GM23338 (cell line): Measurements from ENCODE around the gene KYNU. TPM values are rescaled to one million over a fixed set of nuclear protein-coding genes. Genes with fewer than 3 reads are reported as not detected.

Source experiments
- ATAC-seq: fragments of 200-7000 bp; cut with Tn5 transposase; 3 replicates; pipeline ENCODE4 v1.9.1; 2020
- DNase-seq: peaks from one replicate; pipeline ENCODE4 v3.0.0-alpha.2; 2015; ENCODE audit warnings: low spot score
- H2AFZ ChIP-seq: fragments of 200-600 bp; sonication (generic); 2 replicates; pipeline ENCODE4 v1.8.0; 2016; ENCODE audit warnings: antibody characterized with exemption, mild to moderate bottlenecking, moderate library complexity
- H3F3A ChIP-seq: fragments of 200-600 bp; sonication (generic); replicated peaks from 2 replicates; pipeline ENCODE4 v1.8.0; 2017; ENCODE audit warnings: antibody characterized with exemption, mixed run types, low read depth
- H3K27ac ChIP-seq: fragments of 200-600 bp; sonication (generic); 2 replicates; pipeline ENCODE4 v1.6.1; 2016; ENCODE audit warnings: low read depth
- H3K27me3 ChIP-seq: fragments of 200-600 bp; sonication (generic); 2 replicates; pipeline ENCODE4 v1.8.0; 2016; ENCODE audit warnings: mild to moderate bottlenecking, mixed run types, moderate library complexity; ENCODE audit not compliant: insufficient read depth
- H3K36me3 ChIP-seq: fragments of 200-600 bp; sonication (generic); 2 replicates; pipeline ENCODE4 v1.8.0; 2016; ENCODE audit warnings: mild to moderate bottlenecking; ENCODE audit not compliant: insufficient read depth
- H3K4me1 ChIP-seq: fragments of 200-600 bp; sonication (generic); 2 replicates; pipeline ENCODE4 v1.8.0; 2016; ENCODE audit warnings: mild to moderate bottlenecking, moderate library complexity; ENCODE audit not compliant: insufficient read depth
- H3K4me2 ChIP-seq: fragments of 200-600 bp; sonication (generic); 2 replicates; pipeline ENCODE4 v1.7.1; 2017; ENCODE audit warnings: mixed run types
- H3K4me3 ChIP-seq: fragments of 200-600 bp; sonication (generic); 2 replicates; pipeline ENCODE4 v1.6.1; 2016; ENCODE audit warnings: mixed run types
- H3K79me2 ChIP-seq: fragments of 200-600 bp; sonication (generic); replicated peaks from 2 replicates; pipeline ENCODE4 v1.8.0; 2017; ENCODE audit warnings: mild to moderate bottlenecking; ENCODE audit not compliant: insufficient read depth
- H3K9me2 ChIP-seq: fragments of 200-600 bp; sonication (generic); 2 replicates; pipeline ENCODE4 v1.8.0; 2017; ENCODE audit not compliant: insufficient read depth
- H4K20me1 ChIP-seq: fragments of 200-600 bp; sonication (generic); replicated peaks from 2 replicates; pipeline ENCODE4 v1.8.0; 2017; ENCODE audit warnings: mild to moderate bottlenecking; ENCODE audit not compliant: insufficient read depth
- H3K27ac Mint-ChIP-seq: 2 replicates; pipeline ENCODE4 v1.8.0; 2020; ENCODE audit warnings: inconsistent platforms, mild to moderate bottlenecking, moderate library complexity, mixed read lengths
- H3K27me3 Mint-ChIP-seq: 3 replicates; pipeline ENCODE4 v1.8.0; 2022; ENCODE audit warnings: low read depth, mild to moderate bottlenecking, moderate library complexity, mixed read lengths, inconsistent platforms; ENCODE audit not compliant: insufficient read depth, poor library complexity
- H3K36me3 Mint-ChIP-seq: 3 replicates; pipeline ENCODE4 v1.8.0; 2021; ENCODE audit warnings: low read depth, mild to moderate bottlenecking, inconsistent platforms, moderate library complexity, mixed read lengths
- H3K4me1 Mint-ChIP-seq: 3 replicates; pipeline ENCODE4 v1.8.0; 2020; ENCODE audit warnings: mild to moderate bottlenecking, inconsistent platforms, mixed read lengths
- H3K4me3 Mint-ChIP-seq: 3 replicates; pipeline ENCODE4 v1.8.0; 2021; ENCODE audit warnings: moderate library complexity, mild to moderate bottlenecking, inconsistent platforms, mixed read lengths
- H3K9me3 Mint-ChIP-seq: 3 replicates; pipeline ENCODE4 v1.8.0; 2020; ENCODE audit warnings: moderate library complexity, mild to moderate bottlenecking, inconsistent platforms, mixed read lengths
- EZH2 ChIP-seq: fragments of 200-600 bp; sonication (generic); IDR thresholded peaks from one replicate; pipeline ENCODE4 v1.8.0; 2017; ENCODE audit warnings: antibody characterized with exemption, mild to moderate bottlenecking, low read depth; ENCODE audit not compliant: unreplicated experiment
- POLR2AphosphoS5 ChIP-seq: IDR thresholded peaks from 2 replicates; pipeline ENCODE4 v1.6.1; 2016; ENCODE audit warnings: antibody characterized with exemption, low read depth
- STAT1 ChIP-seq: IDR thresholded peaks from one replicate; pipeline ENCODE4 v1.6.1; 2016; ENCODE audit warnings: antibody characterized with exemption; ENCODE audit not compliant: unreplicated experiment
- ZNF114 ChIP-seq: fragments of 250-450 bp; sonication (Bioruptor Pico); IDR thresholded peaks from 2 replicates; pipeline ENCODE4 v1.5.0; 2020; ENCODE audit warnings: mild to moderate bottlenecking, moderate library complexity
- ZNF331 ChIP-seq: fragments of 250-450 bp; sonication (Bioruptor Pico); IDR thresholded peaks from 2 replicates; pipeline ENCODE4 v1.5.0; 2020; ENCODE audit warnings: low read depth, mild to moderate bottlenecking, moderate library complexity
- polyA plus RNA-seq: library from polyadenylated mRNA; unstranded; fragments of >200 nt; fragmentation: Nextera tagmentation; extraction: Ambion mirVana; gene quantifications from 2 replicates; pipeline ENCODE4 v1.2.1, GENCODE V29; 2016
- total RNA-seq: library from RNA; depleted of rRNA; stranded (reverse); fragments of >200 nt; shearing (Covaris generic); gene quantifications from 2 replicates; pipeline ENCODE4 v1.2.3, GENCODE V29; 2014
- TF ChIP-seq, protein P1 (sequence below): IDR thresholded peaks from one replicate; pipeline ENCODE4 v1.6.1; 2018; ENCODE audit warnings: antibody characterized with exemption; ENCODE audit not compliant: unreplicated experiment
- TF ChIP-seq, protein P2 (sequence below): fragments of 250-450 bp; sonication (Bioruptor Pico); IDR thresholded peaks from 2 replicates; pipeline ENCODE4 v1.5.0; 2020; ENCODE audit warnings: mild to moderate bottlenecking, moderate library complexity

The KYNU gene
- total and polyA plus RNA-seq, 2 experiments from 2014 or later: 0.03 to 0.21 TPM

DNA sequence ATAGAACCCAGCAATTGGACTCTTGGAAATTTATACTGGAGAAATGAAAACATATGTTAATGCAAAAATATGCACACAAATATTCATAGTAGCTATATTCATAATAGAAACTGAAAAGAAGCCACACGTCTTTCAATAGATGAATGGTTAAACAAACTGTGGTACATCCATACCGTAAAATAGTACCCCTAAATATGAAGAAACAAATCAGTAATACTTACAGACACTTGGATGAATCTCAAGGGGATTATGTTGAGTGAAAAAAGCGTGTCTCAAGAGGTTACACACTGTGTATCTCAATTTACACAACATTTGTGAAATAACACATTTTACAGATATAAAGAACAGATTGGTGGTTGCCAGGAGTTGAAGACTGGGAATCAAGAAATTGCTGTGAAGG lies 190.6 kb downstream of the KYNU start:
- Mint-ChIP-seq H3K9me3 (peaks cover 9% of the 10 kb centered on the region; the same call in 2 of the 3 replicates), H3K4me3 (no peak overlapping the region), H3K36me3 (peaks cover 6% of the 10 kb centered on the region; the same call in 1 of the 3 replicates), H3K4me1 (no peaks in the 10 kb centered on the region), H3K27ac (no peak overlapping the region), H3K27me3 (peaks cover 2% of the 10 kb centered on the region)
- Histone ChIP-seq H3K4me1 (no peaks in the 10 kb centered on the region), H3K36me3 (no peaks in the 10 kb centered on the region), H3K4me2 (no peak overlapping the region), H3K4me3 (no peak overlapping the region), H3K79me2 (no peaks in the 10 kb centered on the region), H3K27me3 (no peaks in the 10 kb centered on the region), H3F3A (no peaks in the 10 kb centered on the region), H2AFZ (no peak overlapping the region), H4K20me1 (no peaks in the 10 kb centered on the region), H3K27ac (no peak overlapping the region), H3K9me2 (no peaks in the 10 kb centered on the region; the same call in 1 of the 2 replicates)
- no peak for ATAC-seq
- no peak for TF ChIP-seq POLR2AphosphoS5
- TF ChIP-seq, protein P1, sequence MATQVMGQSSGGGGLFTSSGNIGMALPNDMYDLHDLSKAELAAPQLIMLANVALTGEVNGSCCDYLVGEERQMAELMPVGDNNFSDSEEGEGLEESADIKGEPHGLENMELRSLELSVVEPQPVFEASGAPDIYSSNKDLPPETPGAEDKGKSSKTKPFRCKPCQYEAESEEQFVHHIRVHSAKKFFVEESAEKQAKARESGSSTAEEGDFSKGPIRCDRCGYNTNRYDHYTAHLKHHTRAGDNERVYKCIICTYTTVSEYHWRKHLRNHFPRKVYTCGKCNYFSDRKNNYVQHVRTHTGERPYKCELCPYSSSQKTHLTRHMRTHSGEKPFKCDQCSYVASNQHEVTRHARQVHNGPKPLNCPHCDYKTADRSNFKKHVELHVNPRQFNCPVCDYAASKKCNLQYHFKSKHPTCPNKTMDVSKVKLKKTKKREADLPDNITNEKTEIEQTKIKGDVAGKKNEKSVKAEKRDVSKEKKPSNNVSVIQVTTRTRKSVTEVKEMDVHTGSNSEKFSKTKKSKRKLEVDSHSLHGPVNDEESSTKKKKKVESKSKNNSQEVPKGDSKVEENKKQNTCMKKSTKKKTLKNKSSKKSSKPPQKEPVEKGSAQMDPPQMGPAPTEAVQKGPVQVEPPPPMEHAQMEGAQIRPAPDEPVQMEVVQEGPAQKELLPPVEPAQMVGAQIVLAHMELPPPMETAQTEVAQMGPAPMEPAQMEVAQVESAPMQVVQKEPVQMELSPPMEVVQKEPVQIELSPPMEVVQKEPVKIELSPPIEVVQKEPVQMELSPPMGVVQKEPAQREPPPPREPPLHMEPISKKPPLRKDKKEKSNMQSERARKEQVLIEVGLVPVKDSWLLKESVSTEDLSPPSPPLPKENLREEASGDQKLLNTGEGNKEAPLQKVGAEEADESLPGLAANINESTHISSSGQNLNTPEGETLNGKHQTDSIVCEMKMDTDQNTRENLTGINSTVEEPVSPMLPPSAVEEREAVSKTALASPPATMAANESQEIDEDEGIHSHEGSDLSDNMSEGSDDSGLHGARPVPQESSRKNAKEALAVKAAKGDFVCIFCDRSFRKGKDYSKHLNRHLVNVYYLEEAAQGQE: no peak
- no peak for DNase-seq

DNA sequence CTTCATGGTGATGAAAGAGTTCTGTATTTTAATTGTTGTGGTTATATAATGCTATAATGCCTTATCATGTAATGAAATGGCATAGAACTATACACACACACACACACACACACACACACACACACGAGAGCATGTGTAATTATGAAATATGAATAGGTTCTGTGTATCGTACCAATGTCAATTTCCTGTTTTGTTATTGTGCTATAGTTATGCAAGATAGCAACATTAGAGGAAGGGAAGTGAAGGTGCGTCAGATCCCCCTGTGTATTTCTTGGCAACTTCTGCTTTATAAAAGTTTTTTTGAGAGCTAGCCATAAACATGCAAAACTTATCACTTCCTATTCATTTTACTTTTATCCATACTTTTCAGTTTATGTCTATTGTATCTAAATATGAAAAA lies 191.0 kb downstream of the KYNU start:
- DNase-seq (no peak), ATAC-seq (no peak)
- H3F3A ChIP-seq: no peaks in the 10 kb centered on the region
- peaks cover 9% of the 10 kb centered on the region; the same call in 2 of the 3 replicates for H3K9me3 Mint-ChIP-seq
- H3K27ac Mint-ChIP-seq: no peak overlapping the region
- H3K27ac ChIP-seq: no peak overlapping the region
- H3K4me1 ChIP-seq: no peaks in the 10 kb centered on the region
- H3K4me1 Mint-ChIP-seq: no peaks in the 10 kb centered on the region
- H3K4me2 ChIP-seq: no peak overlapping the region
- H3K36me3 ChIP-seq: no peaks in the 10 kb centered on the region
- H3K4me3 ChIP-seq: no peak overlapping the region
- no peaks in the 10 kb centered on the region; the same call in none of the 2 replicates for H3K9me2 ChIP-seq
- no peaks in the 10 kb centered on the region for H3K27me3 ChIP-seq
- H3K4me3 Mint-ChIP-seq: no peak overlapping the region
- peaks cover 6% of the 10 kb centered on the region; the same call in 1 of the 3 replicates for H3K36me3 Mint-ChIP-seq
- no peaks in the 10 kb centered on the region for H4K20me1 ChIP-seq
- H2AFZ ChIP-seq: no peak overlapping the region
- TF ChIP-seq ZNF331 (CRISPR knock-in tag): no peak
- no peak for TF ChIP-seq EZH2
- no peak for TF ChIP-seq ZNF114 (CRISPR knock-in tag)
- TF ChIP-seq, protein P2, sequence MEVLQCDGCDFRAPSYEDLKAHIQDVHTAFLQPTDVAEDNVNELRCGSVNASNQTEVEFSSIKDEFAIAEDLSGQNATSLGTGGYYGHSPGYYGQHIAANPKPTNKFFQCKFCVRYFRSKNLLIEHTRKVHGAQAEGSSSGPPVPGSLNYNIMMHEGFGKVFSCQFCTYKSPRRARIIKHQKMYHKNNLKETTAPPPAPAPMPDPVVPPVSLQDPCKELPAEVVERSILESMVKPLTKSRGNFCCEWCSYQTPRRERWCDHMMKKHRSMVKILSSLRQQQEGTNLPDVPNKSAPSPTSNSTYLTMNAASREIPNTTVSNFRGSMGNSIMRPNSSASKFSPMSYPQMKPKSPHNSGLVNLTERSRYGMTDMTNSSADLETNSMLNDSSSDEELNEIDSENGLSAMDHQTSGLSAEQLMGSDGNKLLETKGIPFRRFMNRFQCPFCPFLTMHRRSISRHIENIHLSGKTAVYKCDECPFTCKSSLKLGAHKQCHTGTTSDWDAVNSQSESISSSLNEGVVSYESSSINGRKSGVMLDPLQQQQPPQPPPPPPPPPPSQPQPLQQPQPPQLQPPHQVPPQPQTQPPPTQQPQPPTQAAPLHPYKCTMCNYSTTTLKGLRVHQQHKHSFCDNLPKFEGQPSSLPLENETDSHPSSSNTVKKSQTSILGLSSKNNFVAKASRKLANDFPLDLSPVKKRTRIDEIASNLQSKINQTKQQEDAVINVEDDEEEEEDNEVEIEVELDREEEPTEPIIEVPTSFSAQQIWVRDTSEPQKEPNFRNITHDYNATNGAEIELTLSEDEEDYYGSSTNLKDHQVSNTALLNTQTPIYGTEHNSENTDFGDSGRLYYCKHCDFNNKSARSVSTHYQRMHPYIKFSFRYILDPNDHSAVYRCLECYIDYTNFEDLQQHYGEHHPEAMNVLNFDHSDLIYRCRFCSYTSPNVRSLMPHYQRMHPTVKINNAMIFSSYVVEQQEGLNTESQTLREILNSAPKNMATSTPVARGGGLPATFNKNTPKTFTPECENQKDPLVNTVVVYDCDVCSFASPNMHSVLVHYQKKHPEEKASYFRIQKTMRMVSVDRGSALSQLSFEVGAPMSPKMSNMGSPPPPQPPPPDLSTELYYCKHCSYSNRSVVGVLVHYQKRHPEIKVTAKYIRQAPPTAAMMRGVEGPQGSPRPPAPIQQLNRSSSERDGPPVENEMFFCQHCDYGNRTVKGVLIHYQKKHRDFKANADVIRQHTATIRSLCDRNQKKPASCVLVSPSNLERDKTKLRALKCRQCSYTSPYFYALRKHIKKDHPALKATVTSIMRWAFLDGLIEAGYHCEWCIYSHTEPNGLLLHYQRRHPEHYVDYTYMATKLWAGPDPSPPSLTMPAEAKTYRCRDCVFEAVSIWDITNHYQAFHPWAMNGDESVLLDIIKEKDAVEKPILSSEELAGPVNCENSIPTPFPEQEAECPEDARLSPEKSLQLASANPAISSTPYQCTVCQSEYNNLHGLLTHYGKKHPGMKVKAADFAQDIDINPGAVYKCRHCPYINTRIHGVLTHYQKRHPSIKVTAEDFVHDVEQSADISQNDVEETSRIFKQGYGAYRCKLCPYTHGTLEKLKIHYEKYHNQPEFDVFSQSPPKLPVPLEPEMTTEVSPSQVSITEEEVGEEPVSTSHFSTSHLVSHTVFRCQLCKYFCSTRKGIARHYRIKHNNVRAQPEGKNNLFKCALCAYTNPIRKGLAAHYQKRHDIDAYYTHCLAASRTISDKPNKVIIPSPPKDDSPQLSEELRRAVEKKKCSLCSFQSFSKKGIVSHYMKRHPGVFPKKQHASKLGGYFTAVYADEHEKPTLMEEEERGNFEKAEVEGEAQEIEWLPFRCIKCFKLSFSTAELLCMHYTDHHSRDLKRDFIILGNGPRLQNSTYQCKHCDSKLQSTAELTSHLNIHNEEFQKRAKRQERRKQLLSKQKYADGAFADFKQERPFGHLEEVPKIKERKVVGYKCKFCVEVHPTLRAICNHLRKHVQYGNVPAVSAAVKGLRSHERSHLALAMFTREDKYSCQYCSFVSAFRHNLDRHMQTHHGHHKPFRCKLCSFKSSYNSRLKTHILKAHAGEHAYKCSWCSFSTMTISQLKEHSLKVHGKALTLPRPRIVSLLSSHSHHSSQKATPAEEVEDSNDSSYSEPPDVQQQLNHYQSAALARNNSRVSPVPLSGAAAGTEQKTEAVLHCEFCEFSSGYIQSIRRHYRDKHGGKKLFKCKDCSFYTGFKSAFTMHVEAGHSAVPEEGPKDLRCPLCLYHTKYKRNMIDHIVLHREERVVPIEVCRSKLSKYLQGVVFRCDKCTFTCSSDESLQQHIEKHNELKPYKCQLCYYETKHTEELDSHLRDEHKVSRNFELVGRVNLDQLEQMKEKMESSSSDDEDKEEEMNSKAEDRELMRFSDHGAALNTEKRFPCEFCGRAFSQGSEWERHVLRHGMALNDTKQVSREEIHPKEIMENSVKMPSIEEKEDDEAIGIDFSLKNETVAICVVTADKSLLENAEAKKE (CRISPR knock-in tag): no peak
- TF ChIP-seq STAT1: no peak
- no peaks in the 10 kb centered on the region for H3K79me2 ChIP-seq
- peaks cover 2% of the 10 kb centered on the region for H3K27me3 Mint-ChIP-seq
